Mesendoderm (in vitro differentiated cells): Measurements from ENCODE around the gene PFAS.
A peak's percentile ranks its signal among the peaks of the same experiment; 100 is the strongest.

ENCODE experiments used
- DNase-seq: peaks from one replicate; pipeline ENCODE4 v3.0.0; 2013
- H2AK5ac ChIP-seq: 2 replicates; pipeline ENCODE4 v1.6.1; 2013; ENCODE audit warnings: low read length, inconsistent platforms
- H2BK120ac ChIP-seq: 2 replicates; pipeline ENCODE4 v1.6.1; 2013; ENCODE audit warnings: low read depth, mild to moderate bottlenecking, low read length, moderate library complexity, mixed read lengths
- H2BK15ac ChIP-seq: replicated peaks from 2 replicates; pipeline ENCODE4 v1.6.1; 2013; ENCODE audit warnings: low read depth, mild to moderate bottlenecking, moderate library complexity
- H2BK5ac ChIP-seq: 2 replicates; pipeline ENCODE4 v1.6.1; 2013; ENCODE audit warnings: low read length, inconsistent platforms
- H3K18ac ChIP-seq: 2 replicates; pipeline ENCODE4 v1.6.1; 2013; ENCODE audit warnings: mild to moderate bottlenecking, low read length, mixed read lengths
- H3K23ac ChIP-seq: one replicate; pipeline ENCODE4 v1.6.1; 2013; ENCODE audit warnings: low read length
- H3K27ac ChIP-seq: 2 replicates; pipeline ENCODE4 v1.5.1; 2013; ENCODE audit warnings: low read depth, mild to moderate bottlenecking, inconsistent platforms, low read length, moderate library complexity
- H3K27me3 ChIP-seq: 2 replicates; pipeline ENCODE4 v1.6.1; 2013; ENCODE audit warnings: low read length, control low read depth, mild to moderate bottlenecking, inconsistent platforms; ENCODE audit not compliant: insufficient read depth, poor library complexity
- H3K36me3 ChIP-seq: 2 replicates; pipeline ENCODE4 v1.6.1; 2013; ENCODE audit warnings: low read length, inconsistent platforms; ENCODE audit not compliant: control insufficient read depth, insufficient read depth
- H3K4ac ChIP-seq: one replicate; pipeline ENCODE4 v1.6.1; 2013; ENCODE audit warnings: low read depth, mild to moderate bottlenecking, low read length, moderate library complexity
- H3K4me1 ChIP-seq: 2 replicates; pipeline ENCODE4 v1.6.1; 2013; ENCODE audit warnings: low read depth, low read length, inconsistent platforms; ENCODE audit not compliant: control insufficient read depth
- H3K4me2 ChIP-seq: 2 replicates; pipeline ENCODE4 v1.6.1; 2013; ENCODE audit warnings: low read length
- H3K4me3 ChIP-seq: 2 replicates; pipeline ENCODE4 v1.5.1; 2013; ENCODE audit warnings: mild to moderate bottlenecking, low read length
- H3K56ac ChIP-seq: one replicate; pipeline ENCODE4 v1.6.1; 2013; ENCODE audit warnings: low read length
- H3K79me1 ChIP-seq: 2 replicates; pipeline ENCODE4 v1.6.1; 2013; ENCODE audit warnings: low read length, inconsistent platforms
- H3K79me2 ChIP-seq: 2 replicates; pipeline ENCODE4 v1.6.1; 2013; ENCODE audit warnings: mild to moderate bottlenecking, low read length; ENCODE audit not compliant: control insufficient read depth, insufficient read depth
- H3K9ac ChIP-seq: 2 replicates; pipeline ENCODE4 v1.6.1; 2013; ENCODE audit warnings: low read length, inconsistent platforms
- H4K5ac ChIP-seq: one replicate; pipeline ENCODE4 v1.6.1; 2013; ENCODE audit warnings: low read length
- H4K8ac ChIP-seq: one replicate; pipeline ENCODE4 v1.6.1; 2013; ENCODE audit warnings: low read depth, mild to moderate bottlenecking, control low read depth, low read length, moderate library complexity
- WGBS: extraction: QIAGEN DNeasy Blood & Tissue Kit; methylation state at CpG from one replicate; pipeline ENCODE4 v1.1.7; 2013; ENCODE audit warnings: low lambda C conversion rate, missing lambda C conversion rate; ENCODE audit not compliant: insufficient coverage; ENCODE audit errors: extremely low coverage; 5-methylcytosine and 5-hydroxymethylcytosine counted together

Gene PFAS

GRCh38 chr17:8273884-8274444, 24.9 kb downstream of the PFAS start:
- H3K27ac ChIP-seq: no peak overlapping the region
- H2BK5ac ChIP-seq: no peak overlapping the region
- no peaks in the 10 kb centered on the region for H3K27me3 ChIP-seq
- no peak overlapping the region for H3K4me2 ChIP-seq
- no peak for DNase-seq
- no CpG with 5 or more reads among the region's 4 CpGs for WGBS
- no peaks in the 10 kb centered on the region for H3K4me1 ChIP-seq
- H3K36me3 ChIP-seq: peaks cover 7% of the 10 kb centered on the region
- H3K79me2 ChIP-seq: no peaks in the 10 kb centered on the region
- H3K18ac ChIP-seq: no peak overlapping the region
- no peak overlapping the region for H4K5ac ChIP-seq
- H3K79me1 ChIP-seq: no peaks in the 10 kb centered on the region
- no peak overlapping the region for H3K4me3 ChIP-seq
- H2AK5ac ChIP-seq: no peak overlapping the region
- no peak overlapping the region for H4K8ac ChIP-seq
- no peak overlapping the region for H2BK15ac ChIP-seq
- H3K4ac ChIP-seq: no peak overlapping the region
- H3K9ac ChIP-seq: no peak overlapping the region
- H3K23ac ChIP-seq: no peak overlapping the region
- no peak overlapping the region for H3K56ac ChIP-seq
- H2BK120ac ChIP-seq: no peak overlapping the region

DNA sequence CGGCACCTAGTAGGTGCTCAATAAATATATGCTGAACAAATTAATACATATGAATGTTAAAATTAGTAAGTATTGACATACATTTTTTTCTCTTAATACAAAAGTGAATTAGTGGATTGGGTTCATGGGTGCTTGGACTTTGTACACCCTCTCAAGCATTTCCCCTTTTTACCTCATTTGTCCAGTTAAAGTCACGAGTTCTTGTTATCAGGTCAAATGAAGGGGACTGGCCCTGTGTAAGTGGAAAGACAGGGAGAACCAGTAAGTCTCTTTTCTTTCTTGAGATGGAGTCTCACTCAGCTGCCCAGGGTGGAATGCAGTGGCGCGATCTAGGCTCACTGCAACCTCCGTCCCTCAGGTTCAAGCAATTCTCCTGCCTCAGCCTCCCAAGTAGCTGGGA, 25.7 kb downstream of the PFAS start:
- Histone ChIP-seq H3K4me1 (no peaks in the 10 kb centered on the region), H4K8ac (no peak overlapping the region), H3K79me1 (no peaks in the 10 kb centered on the region), H3K4me2 (no peak overlapping the region), H2BK5ac (no peak overlapping the region), H3K27ac (no peak overlapping the region), H3K56ac (no peak overlapping the region), H3K4me3 (no peak overlapping the region), H3K36me3 (peaks cover 4% of the 10 kb centered on the region), H3K27me3 (no peaks in the 10 kb centered on the region), H3K18ac (no peak overlapping the region), H2AK5ac (no peak overlapping the region), H4K5ac (no peak overlapping the region), H3K23ac (no peak overlapping the region), H3K79me2 (no peaks in the 10 kb centered on the region), H2BK120ac (no peak overlapping the region), H3K4ac (no peak overlapping the region), H3K9ac (no peak overlapping the region), H2BK15ac (no peak overlapping the region)
- WGBS: no CpG with 5 or more reads among the region's 5 CpGs
- no peak for DNase-seq

- no peak overlapping the region for H4K5ac ChIP-seq
- H3K4me1 ChIP-seq: no peaks in the 10 kb centered on the region
- no peak overlapping the region for H3K4me3 ChIP-seq
- no peak overlapping the region for H3K4ac ChIP-seq
- DNase-seq: peak; percentile 34
- no peak overlapping the region for H2BK5ac ChIP-seq
- no peaks in the 10 kb centered on the region for H3K27me3 ChIP-seq
- no peaks in the 10 kb centered on the region for H3K79me1 ChIP-seq
- H3K79me2 ChIP-seq: no peaks in the 10 kb centered on the region
- no peaks in the 10 kb centered on the region for H3K36me3 ChIP-seq
- H3K27ac ChIP-seq: no peak overlapping the region
- no peak overlapping the region for H3K23ac ChIP-seq
- no peak overlapping the region for H2AK5ac ChIP-seq
- no peak overlapping the region for H4K8ac ChIP-seq
- no peak overlapping the region for H2BK15ac ChIP-seq
- WGBS: no CpG with 5 or more reads among the region's 9 CpGs
- no peak overlapping the region for H2BK120ac ChIP-seq
- no peak overlapping the region for H3K9ac ChIP-seq
- H3K18ac ChIP-seq: no peak overlapping the region
- H3K56ac ChIP-seq: no peak overlapping the region
- H3K4me2 ChIP-seq: no peak overlapping the region
Measured at GRCh38 chr17:8275421-8276290, 26.6 kb downstream of the PFAS start.

DNA sequence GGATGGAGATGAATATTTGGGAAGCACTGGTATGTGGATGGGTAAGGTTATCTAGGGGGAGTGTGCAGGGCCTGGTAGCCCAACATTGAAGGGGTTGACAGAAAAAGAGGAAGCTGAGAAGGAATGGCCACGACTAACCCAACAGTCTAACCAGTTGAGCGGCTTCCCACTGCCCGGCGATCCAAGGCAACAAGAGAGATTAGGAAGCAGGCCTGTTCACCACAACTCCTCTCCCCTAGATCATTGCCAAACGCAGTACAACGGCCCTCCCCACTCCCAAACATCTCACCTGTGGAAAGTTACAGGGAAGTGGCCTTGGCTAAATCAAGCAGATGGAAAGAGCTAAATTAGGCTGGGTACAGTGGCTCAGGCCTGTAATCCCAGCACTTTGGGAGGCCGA, 28.2 kb downstream of the PFAS start:
- WGBS: no CpG with 5 or more reads among the region's 7 CpGs
- Histone ChIP-seq H3K36me3 (no peaks in the 10 kb centered on the region), H3K79me1 (no peaks in the 10 kb centered on the region)

GRCh38 chr17:8282345-8282744, 33.3 kb downstream of the PFAS start:
- H3K23ac ChIP-seq: no peak overlapping the region
- H3K56ac ChIP-seq: no peak overlapping the region
- no peaks in the 10 kb centered on the region for H3K79me2 ChIP-seq
- no peak overlapping the region for H3K4me3 ChIP-seq
- no peak overlapping the region for H4K5ac ChIP-seq
- H3K79me1 ChIP-seq: no peaks in the 10 kb centered on the region
- no peak overlapping the region for H3K4me2 ChIP-seq
- no peak overlapping the region for H2BK5ac ChIP-seq
- no peak overlapping the region for H2BK15ac ChIP-seq
- H3K27me3 ChIP-seq: no peaks in the 10 kb centered on the region
- no peaks in the 10 kb centered on the region for H3K36me3 ChIP-seq
- H4K8ac ChIP-seq: no peak overlapping the region
- no CpG with 5 or more reads among the region's 3 CpGs for WGBS
- no peak overlapping the region for H3K27ac ChIP-seq
- no peak overlapping the region for H2AK5ac ChIP-seq
- no peak overlapping the region for H3K9ac ChIP-seq
- H3K18ac ChIP-seq: no peak overlapping the region
- no peak overlapping the region for H3K4ac ChIP-seq
- no peaks in the 10 kb centered on the region for H3K4me1 ChIP-seq
- H2BK120ac ChIP-seq: no peak overlapping the region
- DNase-seq: no peak

More for the DNA sequence above, 28.2 kb downstream of the PFAS start:
- H3K23ac ChIP-seq: no peak overlapping the region
- H3K9ac ChIP-seq: no peak overlapping the region
- H2AK5ac ChIP-seq: no peak overlapping the region
- H3K27ac ChIP-seq: no peak overlapping the region
- no peak overlapping the region for H4K5ac ChIP-seq
- H2BK5ac ChIP-seq: no peak overlapping the region
- H2BK15ac ChIP-seq: no peak overlapping the region
- no peaks in the 10 kb centered on the region for H3K4me1 ChIP-seq
- H3K4me3 ChIP-seq: no peak overlapping the region
- no peak overlapping the region for H4K8ac ChIP-seq
- H3K56ac ChIP-seq: no peak overlapping the region
- no peaks in the 10 kb centered on the region for H3K27me3 ChIP-seq
- H3K4me2 ChIP-seq: no peak overlapping the region
- no peaks in the 10 kb centered on the region for H3K79me2 ChIP-seq
- H3K4ac ChIP-seq: no peak overlapping the region
- H3K18ac ChIP-seq: no peak overlapping the region
- DNase-seq: no peak
- H2BK120ac ChIP-seq: no peak overlapping the region
